GM18519 (cell line): ENCODE results near the gene RBM11.

Source experiments
- ATAC-seq: cut with Tn5 transposase; IDR thresholded peaks from one replicate; pipeline ENCODE4 v1.9.1; 2021; ENCODE audit warnings: mild to moderate bottlenecking, moderate library complexity; ENCODE audit not compliant: unreplicated experiment, low FRiP score

RBM11 gene

GRCh38 chr21:14267076-14267475 is 51.1 kb downstream of the RBM11 start:
- no peak for ATAC-seq

GRCh38 chr21:14270631-14271030 is 54.7 kb downstream of the RBM11 start:
- ATAC-seq: no peak

DNA sequence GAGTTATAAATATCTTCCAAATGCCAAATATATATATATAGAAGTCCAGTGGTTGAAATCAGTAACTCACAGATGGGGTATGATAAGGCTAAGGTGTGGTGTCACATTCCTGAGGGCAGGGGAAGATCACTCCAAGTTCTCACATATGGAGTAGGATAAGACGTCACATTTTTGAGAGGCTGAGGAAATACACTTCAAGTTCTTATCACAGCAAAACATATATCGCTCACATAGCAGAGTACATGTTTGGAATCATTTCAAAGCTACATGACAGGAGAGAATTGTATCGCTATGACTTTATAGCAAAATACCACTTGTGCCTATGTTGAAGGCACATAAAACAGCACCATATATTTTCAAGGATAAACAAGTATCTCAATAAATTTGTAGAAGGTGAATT is 55.1 kb downstream of the RBM11 start:
- no peak for ATAC-seq

DNA sequence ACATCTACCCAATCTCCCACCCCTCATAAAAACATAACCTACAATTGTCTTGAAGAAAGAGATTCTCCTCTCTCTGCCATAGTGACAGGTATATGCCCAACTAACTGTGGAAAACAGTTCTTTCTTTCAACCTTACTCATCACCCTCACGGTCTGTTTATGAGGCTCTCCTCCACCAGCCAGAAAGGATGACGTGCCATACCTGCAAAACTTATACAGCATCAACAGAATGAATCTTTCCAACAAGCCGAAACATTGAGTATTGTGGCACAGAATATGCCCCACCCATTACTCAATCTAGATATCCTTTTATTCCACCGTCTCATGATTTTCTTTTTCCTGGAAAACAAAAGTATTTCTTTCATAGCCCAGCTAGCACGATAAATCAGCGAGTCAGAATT is 55.7 kb downstream of the RBM11 start:
- no peak for ATAC-seq

DNA sequence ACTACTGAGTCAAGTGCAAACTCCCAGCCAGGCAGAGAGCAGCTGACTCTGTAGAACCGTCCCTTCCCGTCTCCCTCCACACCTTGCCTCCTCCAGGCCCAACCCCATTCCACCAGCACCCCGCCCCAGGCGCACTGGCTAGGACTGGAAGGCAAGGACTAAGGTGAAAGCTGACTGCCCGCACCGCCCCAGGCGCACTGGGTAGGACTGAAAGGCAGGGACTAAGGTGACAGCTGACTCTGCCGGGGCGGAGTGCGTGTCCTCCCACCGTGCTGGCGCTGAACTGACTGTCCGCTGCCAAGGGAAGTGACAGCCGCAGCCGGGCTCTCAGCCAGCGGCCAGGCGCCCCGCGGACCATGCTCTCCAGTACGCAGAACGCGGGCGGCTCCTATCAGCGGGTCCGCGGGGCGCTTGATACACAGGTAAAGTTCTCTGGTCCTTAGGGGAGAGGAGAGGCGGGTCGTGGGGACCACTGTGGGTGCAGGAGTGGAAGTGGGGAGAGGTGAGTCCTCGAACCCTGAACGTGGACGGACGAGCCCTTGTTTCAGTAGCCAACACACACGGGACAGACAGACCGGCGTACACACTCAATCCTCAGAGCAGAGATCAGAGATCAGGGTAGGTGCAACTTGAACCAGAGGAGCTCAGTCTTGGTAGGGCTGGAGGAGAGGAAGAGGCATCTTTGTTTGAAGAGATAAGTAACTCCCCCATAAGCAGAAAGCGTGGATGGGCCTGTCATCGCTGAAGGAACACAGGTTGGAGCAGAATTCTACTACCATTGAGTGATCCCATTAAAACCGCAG is 58.0 kb downstream of the RBM11 start:
- ATAC-seq: no peak

- no peak for ATAC-seq
Observed at GRCh38 chr21:14275702-14276205, 59.8 kb downstream of the RBM11 start.
